ENCODE data around the gene TEP1. TPM values are rescaled to one million over a fixed set of nuclear protein-coding genes. Genes with fewer than 3 reads are reported as not detected.
A peak's percentile ranks its signal among the peaks of the same experiment; 100 is the strongest.

Gene TEP1
- total and polyA plus RNA-seq, 2 of the 13 experiments (the other 11 are each of a cell fraction or from before 2014, with no cell fraction given): 11.0 to 12.8 TPM

GRCh38 chr14:20454516-20455354 lies 41.4 kb upstream of the TEP1 start, which contains the start of the genes APEX1 and OSGEP (continued):
- no peak for TF ChIP-seq LRRFIP1 (CRISPR knock-in tag; conservative IDR thresholded peaks at IDR 0.05)
- no peak for TF ChIP-seq ADNP (CRISPR knock-in tag; IDR thresholded peaks at IDR 0.05)
- no peak for TF ChIP-seq MYNN (CRISPR knock-in tag; IDR thresholded peaks at IDR 0.05; ENCODE audit: low read depth)
- TF ChIP-seq, protein P1, sequence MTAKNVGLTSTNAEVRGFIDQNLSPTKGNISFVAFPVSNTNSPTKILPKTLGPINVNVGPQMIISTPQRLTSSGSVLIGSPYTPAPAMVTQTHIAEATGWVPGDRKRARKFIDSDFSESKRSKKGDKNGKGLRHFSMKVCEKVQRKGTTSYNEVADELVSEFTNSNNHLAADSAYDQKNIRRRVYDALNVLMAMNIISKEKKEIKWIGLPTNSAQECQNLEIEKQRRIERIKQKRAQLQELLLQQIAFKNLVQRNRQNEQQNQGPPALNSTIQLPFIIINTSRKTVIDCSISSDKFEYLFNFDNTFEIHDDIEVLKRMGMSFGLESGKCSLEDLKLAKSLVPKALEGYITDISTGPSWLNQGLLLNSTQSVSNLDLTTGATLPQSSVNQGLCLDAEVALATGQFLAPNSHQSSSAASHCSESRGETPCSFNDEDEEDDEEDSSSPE (CRISPR knock-in tag; IDR thresholded peaks at IDR 0.05): peak; percentile 72
- TF ChIP-seq SMC3 (IDR thresholded peaks at IDR 0.05; ENCODE audit: low read length): no peak
- TF ChIP-seq ZNF570 (CRISPR knock-in tag; IDR thresholded peaks at IDR 0.05; ENCODE audit: borderline replicate concordance): no peak; the same call in 1 of the 2 replicates
- TF ChIP-seq, protein P2, sequence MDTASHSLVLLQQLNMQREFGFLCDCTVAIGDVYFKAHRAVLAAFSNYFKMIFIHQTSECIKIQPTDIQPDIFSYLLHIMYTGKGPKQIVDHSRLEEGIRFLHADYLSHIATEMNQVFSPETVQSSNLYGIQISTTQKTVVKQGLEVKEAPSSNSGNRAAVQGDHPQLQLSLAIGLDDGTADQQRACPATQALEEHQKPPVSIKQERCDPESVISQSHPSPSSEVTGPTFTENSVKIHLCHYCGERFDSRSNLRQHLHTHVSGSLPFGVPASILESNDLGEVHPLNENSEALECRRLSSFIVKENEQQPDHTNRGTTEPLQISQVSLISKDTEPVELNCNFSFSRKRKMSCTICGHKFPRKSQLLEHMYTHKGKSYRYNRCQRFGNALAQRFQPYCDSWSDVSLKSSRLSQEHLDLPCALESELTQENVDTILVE (CRISPR knock-in tag; IDR thresholded peaks at IDR 0.05): peak; percentile 52
- TF ChIP-seq, protein P3, sequence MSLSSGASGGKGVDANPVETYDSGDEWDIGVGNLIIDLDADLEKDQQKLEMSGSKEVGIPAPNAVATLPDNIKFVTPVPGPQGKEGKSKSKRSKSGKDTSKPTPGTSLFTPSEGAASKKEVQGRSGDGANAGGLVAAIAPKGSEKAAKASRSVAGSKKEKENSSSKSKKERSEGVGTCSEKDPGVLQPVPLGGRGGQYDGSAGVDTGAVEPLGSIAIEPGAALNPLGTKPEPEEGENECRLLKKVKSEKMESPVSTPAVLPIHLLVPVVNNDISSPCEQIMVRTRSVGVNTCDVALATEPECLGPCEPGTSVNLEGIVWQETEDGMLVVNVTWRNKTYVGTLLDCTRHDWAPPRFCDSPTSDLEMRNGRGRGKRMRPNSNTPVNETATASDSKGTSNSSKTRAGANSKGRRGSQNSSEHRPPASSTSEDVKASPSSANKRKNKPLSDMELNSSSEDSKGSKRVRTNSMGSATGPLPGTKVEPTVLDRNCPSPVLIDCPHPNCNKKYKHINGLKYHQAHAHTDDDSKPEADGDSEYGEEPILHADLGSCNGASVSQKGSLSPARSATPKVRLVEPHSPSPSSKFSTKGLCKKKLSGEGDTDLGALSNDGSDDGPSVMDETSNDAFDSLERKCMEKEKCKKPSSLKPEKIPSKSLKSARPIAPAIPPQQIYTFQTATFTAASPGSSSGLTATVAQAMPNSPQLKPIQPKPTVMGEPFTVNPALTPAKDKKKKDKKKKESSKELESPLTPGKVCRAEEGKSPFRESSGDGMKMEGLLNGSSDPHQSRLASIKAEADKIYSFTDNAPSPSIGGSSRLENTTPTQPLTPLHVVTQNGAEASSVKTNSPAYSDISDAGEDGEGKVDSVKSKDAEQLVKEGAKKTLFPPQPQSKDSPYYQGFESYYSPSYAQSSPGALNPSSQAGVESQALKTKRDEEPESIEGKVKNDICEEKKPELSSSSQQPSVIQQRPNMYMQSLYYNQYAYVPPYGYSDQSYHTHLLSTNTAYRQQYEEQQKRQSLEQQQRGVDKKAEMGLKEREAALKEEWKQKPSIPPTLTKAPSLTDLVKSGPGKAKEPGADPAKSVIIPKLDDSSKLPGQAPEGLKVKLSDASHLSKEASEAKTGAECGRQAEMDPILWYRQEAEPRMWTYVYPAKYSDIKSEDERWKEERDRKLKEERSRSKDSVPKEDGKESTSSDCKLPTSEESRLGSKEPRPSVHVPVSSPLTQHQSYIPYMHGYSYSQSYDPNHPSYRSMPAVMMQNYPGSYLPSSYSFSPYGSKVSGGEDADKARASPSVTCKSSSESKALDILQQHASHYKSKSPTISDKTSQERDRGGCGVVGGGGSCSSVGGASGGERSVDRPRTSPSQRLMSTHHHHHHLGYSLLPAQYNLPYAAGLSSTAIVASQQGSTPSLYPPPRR (CRISPR knock-in tag; IDR thresholded peaks at IDR 0.05; ENCODE audit: borderline replicate concordance): peak; percentile 59; the same call in 1 of the 2 replicates
- 0 out of 2 replicates have a peak, but pooled peaks have one; percentile 38 for TF ChIP-seq JUNB (CRISPR knock-in tag; IDR thresholded peaks at IDR 0.05; ENCODE audit: borderline replicate concordance)
- TF ChIP-seq ATAD3A (CRISPR knock-in tag; IDR thresholded peaks at IDR 0.05): no peak
- 0 out of 2 replicates have a peak, but pooled peaks have one; percentile 17 for TF ChIP-seq ZFP37 (CRISPR knock-in tag; IDR thresholded peaks at IDR 0.05; ENCODE audit: borderline replicate concordance)
- TF ChIP-seq DNMT3B (CRISPR knock-in tag; conservative IDR thresholded peaks at IDR 0.05): 0 out of 2 replicates have a peak, but pooled peaks have one; percentile 54
- 0 out of 2 replicates have a peak, but pooled peaks have one; percentile 87 for TF ChIP-seq ZNF552 (CRISPR knock-in tag; IDR thresholded peaks at IDR 0.05; ENCODE audit: borderline replicate concordance)
- TF ChIP-seq ZNF431 (CRISPR knock-in tag; IDR thresholded peaks at IDR 0.05; ENCODE audit: borderline replicate concordance, low read depth): no peak; the same call in 1 of the 2 replicates
- no peak for TF ChIP-seq ZNF530 (CRISPR knock-in tag; IDR thresholded peaks at IDR 0.05; ENCODE audit: low read depth)
- peak; percentile 90; the same call in 1 of the 2 replicates for TF ChIP-seq BRCA1 (CRISPR knock-in tag; IDR thresholded peaks at IDR 0.05)
- no peak for TF ChIP-seq ZNF615 (CRISPR knock-in tag; IDR thresholded peaks at IDR 0.05; ENCODE audit: borderline replicate concordance)
- 0 out of 2 replicates have a peak, but pooled peaks have one; percentile 56 for TF ChIP-seq NCOA2 (CRISPR knock-in tag; IDR thresholded peaks at IDR 0.05)
- peak; percentile 86; the same call in 1 of the 2 replicates for TF ChIP-seq RARG (CRISPR knock-in tag; IDR thresholded peaks at IDR 0.05; ENCODE audit: low read depth)
